ENCODE results near the gene FOXP2.
"Not testable (repeated sequence)": the region's sequence is repeated elsewhere in the genome, so short reads cannot be mapped to it uniquely, and the experiment has no call there.

The FOXP2 gene

GRCh38 chr7:114414156-114415063 lies at the start of gene FOXP2:
Gene FOXP2, plus strand, starts transcription at chr7:114414815. Its CDS starts 11,697 bp downstream, at chr7:114426512.
- no peak for TF ChIP-seq CTCF (IDR thresholded peaks at IDR 0.05; ENCODE audit: insufficient read depth, low read depth, low read length, missing control alignments)
- H3K4me3 ChIP-seq (ENCODE audit: low read length) = peak within 1 kb of the TSS; percentile 34
- DNase-seq (ENCODE audit: low read depth) = peak; percentile 4

GRCh38 chr7:114365791-114366190 lies 48.8 kb upstream of the FOXP2 start:
- DNase-seq (ENCODE audit: low read depth) = no peak
- H3K4me3 ChIP-seq (ENCODE audit: low read length) = no peak overlapping the region
- no peak for TF ChIP-seq CTCF (IDR thresholded peaks at IDR 0.05; ENCODE audit: insufficient read depth, low read depth, low read length, missing control alignments)

GRCh38 chr7:114368492-114368891 lies 46.1 kb upstream of the FOXP2 start:
- no peak for DNase-seq (ENCODE audit: low read depth)
- no peak for TF ChIP-seq CTCF (IDR thresholded peaks at IDR 0.05; ENCODE audit: insufficient read depth, low read depth, low read length, missing control alignments)
- H3K4me3 ChIP-seq (ENCODE audit: low read length) = no peak overlapping the region

- H3K4me3 ChIP-seq (ENCODE audit: low read length) = no peak overlapping the region
- TF ChIP-seq CTCF (IDR thresholded peaks at IDR 0.05; ENCODE audit: insufficient read depth, low read depth, low read length, missing control alignments) = no peak
Measured at GRCh38 chr7:114369294-114369693, 45.3 kb upstream of the FOXP2 start.

GRCh38 chr7:114372619-114373018 lies 42.0 kb upstream of the FOXP2 start:
- TF ChIP-seq CTCF (IDR thresholded peaks at IDR 0.05; ENCODE audit: insufficient read depth, low read depth, low read length, missing control alignments) = no peak
- no peak overlapping the region for H3K4me3 ChIP-seq (ENCODE audit: low read length)
- DNase-seq (ENCODE audit: low read depth) = no peak

More at GRCh38 chr7:114369294-114369693, 45.3 kb upstream of the FOXP2 start:
- DNase-seq (ENCODE audit: low read depth) = no peak

GRCh38 chr7:114375907-114376306 lies 38.7 kb upstream of the FOXP2 start:
- no peak overlapping the region for H3K4me3 ChIP-seq (ENCODE audit: low read length)
- no peak for TF ChIP-seq CTCF (IDR thresholded peaks at IDR 0.05; ENCODE audit: insufficient read depth, low read depth, low read length, missing control alignments)
- peak; percentile 36 for DNase-seq (ENCODE audit: low read depth)

- not testable (repeated sequence) for H3K4me3 ChIP-seq (ENCODE audit: low read length); DNase-seq (ENCODE audit: low read depth)
Measured at GRCh38 chr7:114383946-114384345, 30.7 kb upstream of the FOXP2 start.

- DNase-seq (ENCODE audit: low read depth); H3K4me3 ChIP-seq (ENCODE audit: low read length): not testable (repeated sequence)
Measured at GRCh38 chr7:114384346-114384745, 30.3 kb upstream of the FOXP2 start.
